HG02588 (cell line): Measurements from ENCODE around the gene MAN1B1.

Experiments
- ATAC-seq: cut with Tn5 transposase; IDR thresholded peaks from one replicate; pipeline ENCODE4 v1.9.1; 2021; ENCODE audit warnings: mild to moderate bottlenecking, moderate library complexity; ENCODE audit not compliant: unreplicated experiment

MAN1B1 gene

GRCh38 chr9:137084526-137084925, 2.3 kb upstream of the MAN1B1 start:
- ATAC-seq, result no peak

DNA sequence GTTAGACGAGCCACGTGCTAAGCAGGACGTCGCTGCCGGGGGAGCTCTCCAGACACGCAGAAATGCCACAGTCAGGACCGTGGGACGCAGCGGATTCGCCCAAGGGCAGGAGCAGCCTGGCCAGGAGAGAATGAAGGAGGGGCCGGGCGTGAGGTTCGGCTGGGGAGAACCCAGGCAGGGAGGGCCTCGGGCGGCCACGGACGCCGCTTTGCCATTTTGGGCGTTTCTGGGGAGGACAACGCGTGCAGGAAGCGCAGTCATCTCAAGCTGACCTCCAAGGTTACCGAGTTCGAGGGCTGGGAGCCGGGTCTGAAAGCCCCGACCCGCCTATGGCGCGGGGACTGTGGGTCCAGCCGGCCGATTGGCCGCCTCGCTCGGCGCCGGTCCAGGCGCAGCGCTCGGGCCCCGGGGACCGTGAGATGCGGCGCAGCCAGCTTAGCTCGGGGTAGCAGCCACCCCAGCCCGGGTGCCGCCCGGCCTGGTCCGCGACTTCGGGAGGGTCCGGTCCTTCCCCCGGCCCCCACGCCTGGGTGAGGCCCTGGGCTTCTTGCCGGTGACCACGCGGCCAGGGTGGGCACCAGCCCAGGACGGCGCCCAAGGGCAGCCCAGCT, 760 bp upstream of the MAN1B1 start:
- ATAC-seq, result peak; percentile 3

GRCh38 chr9:137087409-137087925, 682 bp downstream of the MAN1B1 start:
- no peak for ATAC-seq

DNA sequence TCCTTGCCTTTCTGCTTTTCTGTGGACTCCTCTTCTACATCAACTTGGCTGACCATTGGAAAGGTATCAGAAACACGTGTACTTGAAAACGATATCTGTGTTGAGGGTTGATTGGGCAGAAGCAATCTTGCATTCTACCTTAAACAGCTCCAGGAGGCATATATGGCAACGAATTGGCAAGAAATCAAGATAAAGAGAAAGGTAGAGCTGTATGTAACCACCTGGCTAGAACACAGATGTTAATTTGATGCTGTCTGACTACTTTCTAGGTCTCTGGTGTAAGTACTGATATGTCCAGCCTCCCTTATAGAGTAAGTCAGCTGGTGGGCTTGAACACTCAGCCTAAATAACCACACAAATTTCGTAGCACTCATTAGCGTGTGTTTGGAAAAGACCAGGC, 1.3 kb downstream of the MAN1B1 start:
- ATAC-seq, result no peak

GRCh38 chr9:137089232-137089947, 2.6 kb downstream of the MAN1B1 start:
- ATAC-seq, result no peak

- ATAC-seq, result peak; percentile 77
Measured at GRCh38 chr9:137095664-137096517, 9.1 kb downstream of the MAN1B1 start.

DNA sequence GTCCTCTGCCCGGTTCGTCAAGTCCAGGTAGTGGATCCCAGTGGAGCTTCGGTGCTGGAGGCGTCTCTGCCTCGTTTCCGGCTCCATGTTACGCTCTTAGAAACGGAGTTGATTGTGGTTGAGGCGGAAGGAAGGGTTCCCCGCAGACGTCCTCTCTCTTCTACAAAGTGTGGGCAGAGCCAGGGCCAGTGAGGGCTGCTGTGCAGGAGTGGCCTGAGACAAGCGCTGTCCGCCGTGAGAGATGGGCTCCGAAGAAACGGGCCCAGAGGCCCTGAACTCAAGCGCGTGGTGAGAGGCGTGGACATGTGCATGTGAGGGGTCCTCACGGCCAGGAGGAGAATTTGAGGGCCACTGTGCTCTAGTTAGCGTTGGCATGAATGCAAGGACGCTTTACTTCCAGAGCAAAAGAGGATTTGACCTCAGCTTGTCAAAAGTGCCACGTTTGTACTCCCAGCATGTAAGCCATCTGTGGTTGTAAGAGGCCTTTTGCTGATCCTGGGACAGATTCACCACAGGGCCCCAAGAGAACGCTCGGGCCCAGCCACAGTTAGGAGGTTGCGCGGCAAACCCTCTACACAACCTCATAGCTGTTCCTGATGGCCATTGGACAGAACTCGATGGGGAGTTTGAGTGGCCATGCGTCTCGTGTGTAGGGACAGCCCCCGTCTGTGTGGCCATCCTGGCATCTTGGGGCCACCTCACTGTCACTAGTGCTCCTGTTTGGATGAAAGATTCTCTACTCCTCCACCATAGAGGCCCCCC, 10.2 kb downstream of the MAN1B1 start:
- no peak for ATAC-seq

DNA sequence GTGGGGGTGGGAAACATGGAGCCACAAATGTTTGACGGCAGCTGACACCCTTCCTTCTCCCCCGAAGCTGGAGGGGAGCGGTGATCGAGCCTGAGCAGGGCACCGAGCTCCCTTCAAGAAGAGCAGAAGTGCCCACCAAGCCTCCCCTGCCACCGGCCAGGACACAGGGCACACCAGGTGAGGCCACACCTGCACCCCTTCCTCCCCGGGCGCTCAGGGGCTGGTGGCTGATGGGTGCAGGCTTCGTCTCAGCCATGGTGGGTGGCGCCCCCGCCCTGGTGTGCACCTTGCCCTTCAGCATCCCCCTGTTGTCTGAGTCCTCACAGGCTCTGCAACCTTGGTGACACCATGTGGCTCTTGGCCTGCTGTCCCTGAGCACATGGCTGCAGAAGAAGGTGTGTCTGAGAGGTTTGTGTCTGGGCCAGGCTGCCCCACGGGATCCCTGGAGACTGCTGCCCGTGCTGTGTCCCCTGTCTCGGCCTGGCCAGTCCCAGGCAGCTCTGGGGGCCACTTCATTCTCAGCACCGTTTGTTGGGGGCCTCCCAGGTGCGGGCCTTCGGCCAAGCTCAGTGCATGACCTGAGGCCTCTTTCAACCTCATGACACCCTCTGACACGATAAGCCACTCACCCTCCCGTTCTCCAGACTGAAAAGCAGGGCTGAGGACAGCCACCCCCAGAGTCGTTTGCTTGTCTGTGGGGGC, 11.1 kb downstream of the MAN1B1 start:
- no peak for ATAC-seq

DNA sequence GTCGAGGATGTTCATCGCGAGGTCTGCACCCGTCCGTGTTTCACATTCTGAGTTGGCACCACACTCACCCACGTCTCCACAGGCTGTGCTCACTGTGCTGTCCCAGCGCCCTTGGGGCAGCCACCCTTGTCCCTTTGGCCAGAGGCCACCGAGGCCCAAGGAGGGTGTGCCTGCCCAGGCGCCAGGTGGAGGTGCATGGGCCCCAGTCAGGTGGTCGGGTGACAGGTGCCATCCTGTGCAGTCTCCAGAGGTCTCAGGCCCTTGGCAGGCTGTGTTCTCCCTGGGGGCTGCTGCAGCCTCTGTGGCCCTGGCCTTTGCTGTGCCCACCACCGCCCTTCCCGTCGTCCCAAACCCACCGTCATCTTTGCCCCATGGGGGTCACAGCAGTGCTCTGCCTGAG, 12.4 kb downstream of the MAN1B1 start:
- no peak for ATAC-seq

- no peak for ATAC-seq
Measured at GRCh38 chr9:137103206-137103999, 16.6 kb downstream of the MAN1B1 start.

DNA sequence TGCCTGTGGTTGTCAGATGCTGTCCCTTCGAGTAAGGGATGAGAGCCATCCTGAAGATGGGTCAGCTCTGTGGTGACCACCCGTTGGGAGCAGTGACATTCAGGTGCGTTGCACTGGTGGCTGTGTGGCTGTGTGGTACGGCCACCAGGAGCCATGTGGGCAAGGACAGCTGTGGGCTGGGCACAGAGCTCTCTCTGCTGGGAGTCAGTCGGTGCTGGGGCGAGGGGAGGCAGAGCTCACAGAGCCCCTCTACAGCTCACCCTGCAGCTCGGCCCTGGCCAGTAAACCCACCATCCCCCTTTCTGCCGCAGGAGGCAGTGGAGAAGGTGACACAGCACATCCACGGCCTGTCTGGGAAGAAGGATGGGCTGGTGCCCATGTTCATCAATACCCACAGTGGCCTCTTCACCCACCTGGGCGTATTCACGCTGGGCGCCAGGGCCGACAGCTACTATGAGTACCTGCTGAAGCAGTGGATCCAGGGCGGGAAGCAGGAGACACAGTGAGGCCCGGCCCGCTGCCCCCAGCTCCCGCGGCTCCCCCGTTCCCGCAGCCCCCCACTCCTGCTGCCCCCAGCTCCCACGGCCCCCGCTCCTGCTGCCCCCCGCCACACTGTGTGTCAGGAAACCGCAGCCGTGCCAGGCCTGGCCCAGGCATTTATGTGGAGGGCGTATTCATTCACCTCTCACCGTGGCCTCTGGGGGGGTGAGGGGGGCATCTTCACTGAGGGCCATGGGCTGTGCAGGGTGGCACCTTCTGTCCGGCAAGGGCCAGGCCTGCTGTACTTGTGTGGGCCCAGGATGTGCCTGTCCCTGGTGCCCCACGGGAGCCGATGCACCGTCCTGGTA, 19.3 kb downstream of the MAN1B1 start:
- no peak for ATAC-seq

DNA sequence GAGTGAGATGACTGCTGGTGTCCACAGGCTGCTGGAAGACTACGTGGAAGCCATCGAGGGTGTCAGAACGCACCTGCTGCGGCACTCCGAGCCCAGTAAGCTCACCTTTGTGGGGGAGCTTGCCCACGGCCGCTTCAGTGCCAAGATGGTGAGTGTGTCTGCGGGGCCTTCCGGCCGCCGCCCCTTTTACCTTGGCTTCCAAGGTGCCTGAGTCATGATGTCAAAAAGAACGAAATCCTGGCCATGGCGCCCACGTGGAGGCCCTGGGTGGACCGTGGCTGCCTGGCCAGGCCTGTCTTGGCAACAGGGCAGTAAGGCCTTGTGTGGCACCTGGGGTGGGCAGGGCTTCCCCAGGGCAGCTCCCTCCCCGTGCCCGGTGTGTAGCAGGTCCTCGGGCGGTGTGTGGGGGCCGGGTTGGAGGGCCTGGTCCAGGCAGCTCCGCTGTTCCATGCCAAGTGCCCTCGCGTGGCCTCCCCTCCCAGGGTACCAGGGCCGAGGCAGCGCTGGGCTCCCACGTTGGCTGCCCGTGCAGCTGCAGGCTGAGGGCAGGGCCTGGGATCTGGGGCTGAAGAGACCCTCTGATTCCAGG, 20.0 kb downstream of the MAN1B1 start:
- ATAC-seq, result no peak

GRCh38 chr9:137107312-137107921, 20.6 kb downstream of the MAN1B1 start:
- ATAC-seq, result no peak

- no peak for ATAC-seq
Measured at GRCh38 chr9:137107982-137108381, 21.2 kb downstream of the MAN1B1 start.

- no peak for ATAC-seq
Measured at GRCh38 chr9:137108608-137109249, 21.9 kb downstream of the MAN1B1 start.

DNA sequence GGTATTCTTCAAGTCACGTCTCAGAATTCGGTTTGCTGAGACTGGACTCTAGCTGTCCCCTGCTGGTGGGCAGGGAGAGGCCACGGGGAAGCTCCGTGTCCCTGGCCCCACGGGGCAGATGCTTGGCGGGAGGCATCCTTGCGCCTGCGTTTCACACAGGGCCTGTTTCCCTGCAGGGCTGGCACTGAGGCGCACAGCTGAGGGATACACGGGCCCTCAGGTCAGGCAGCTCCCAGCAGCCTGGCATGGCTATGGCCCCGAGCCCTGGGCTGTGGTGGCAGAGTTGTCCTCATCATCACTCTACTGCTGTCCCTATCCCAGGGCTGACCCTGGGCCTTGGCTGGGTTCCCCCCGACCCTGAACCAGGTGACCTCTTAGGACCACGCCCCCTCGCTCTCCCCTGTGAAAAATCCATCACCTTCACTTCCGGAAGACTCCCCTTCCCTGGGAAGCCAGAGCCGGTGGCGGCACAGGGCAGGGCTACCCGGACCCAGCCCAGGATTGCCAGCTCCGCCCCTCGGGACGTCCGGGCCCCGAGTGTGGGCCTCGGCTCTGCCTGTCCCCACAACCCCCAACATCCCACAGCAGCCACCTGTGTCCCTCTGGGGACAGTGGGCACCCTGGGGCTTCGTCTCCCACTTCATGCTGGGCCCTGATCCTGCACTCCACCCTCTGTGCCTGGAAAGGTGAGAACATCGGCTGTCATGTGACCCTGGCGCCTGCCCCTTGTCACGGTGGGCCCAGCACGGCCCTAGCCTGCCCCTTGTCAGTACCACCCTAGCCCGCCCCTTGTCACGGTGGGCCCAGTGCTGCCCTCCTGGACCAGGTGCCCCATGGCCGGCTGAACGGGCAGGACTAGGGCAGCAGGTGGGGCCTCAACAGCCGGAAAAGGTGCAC, 22.7 kb downstream of the MAN1B1 start:
- ATAC-seq, result no peak
